GM23338 (cell line): ENCODE results near the gene CASP2.

Experiments
- CREB1 ChIP-seq: fragments of 250-450 bp; sonication (Bioruptor Pico); IDR thresholded peaks from 2 replicates; pipeline ENCODE4 v1.5.0; 2020; ENCODE audit warnings: low read depth, mild to moderate bottlenecking, moderate library complexity
- EZH2 ChIP-seq: fragments of 200-600 bp; sonication (generic); IDR thresholded peaks from one replicate; pipeline ENCODE4 v1.8.0; 2017; ENCODE audit warnings: antibody characterized with exemption, mild to moderate bottlenecking, low read depth; ENCODE audit not compliant: unreplicated experiment
- EZH2phosphoT487 ChIP-seq: fragments of 200-600 bp; sonication (generic); IDR thresholded peaks from one replicate; pipeline ENCODE4 v1.8.1; 2018; ENCODE audit warnings: antibody characterized with exemption; ENCODE audit not compliant: unreplicated experiment
- POLR2AphosphoS5 ChIP-seq: IDR thresholded peaks from 2 replicates; pipeline ENCODE4 v1.6.1; 2016; ENCODE audit warnings: antibody characterized with exemption, low read depth
- STAT1 ChIP-seq: IDR thresholded peaks from one replicate; pipeline ENCODE4 v1.6.1; 2016; ENCODE audit warnings: antibody characterized with exemption; ENCODE audit not compliant: unreplicated experiment
- ZNF114 ChIP-seq: fragments of 250-450 bp; sonication (Bioruptor Pico); IDR thresholded peaks from 2 replicates; pipeline ENCODE4 v1.5.0; 2020; ENCODE audit warnings: mild to moderate bottlenecking, moderate library complexity
- TF ChIP-seq, protein P1 (sequence below), 2 experiments: fragments of 200-600 bp in 1 of 2; sonication (generic) in 1 of 2; conservative IDR thresholded peaks; 2 replicates each; pipeline versions ENCODE4 v1.5.1 to v1.6.1; 2016 to 2017; ENCODE audit warnings: antibody characterized with exemption in 2 of 2, low read depth in 2 of 2, mild to moderate bottlenecking in 2 of 2, moderate library complexity in 1 of 2
- TF ChIP-seq, protein P2 (sequence below): IDR thresholded peaks from one replicate; pipeline ENCODE4 v1.6.1; 2018; ENCODE audit warnings: antibody characterized with exemption; ENCODE audit not compliant: unreplicated experiment
- TF ChIP-seq, protein P3 (sequence below): IDR thresholded peaks from 2 replicates; pipeline ENCODE4 v1.6.1; 2016; ENCODE audit warnings: antibody characterized with exemption

DNA sequence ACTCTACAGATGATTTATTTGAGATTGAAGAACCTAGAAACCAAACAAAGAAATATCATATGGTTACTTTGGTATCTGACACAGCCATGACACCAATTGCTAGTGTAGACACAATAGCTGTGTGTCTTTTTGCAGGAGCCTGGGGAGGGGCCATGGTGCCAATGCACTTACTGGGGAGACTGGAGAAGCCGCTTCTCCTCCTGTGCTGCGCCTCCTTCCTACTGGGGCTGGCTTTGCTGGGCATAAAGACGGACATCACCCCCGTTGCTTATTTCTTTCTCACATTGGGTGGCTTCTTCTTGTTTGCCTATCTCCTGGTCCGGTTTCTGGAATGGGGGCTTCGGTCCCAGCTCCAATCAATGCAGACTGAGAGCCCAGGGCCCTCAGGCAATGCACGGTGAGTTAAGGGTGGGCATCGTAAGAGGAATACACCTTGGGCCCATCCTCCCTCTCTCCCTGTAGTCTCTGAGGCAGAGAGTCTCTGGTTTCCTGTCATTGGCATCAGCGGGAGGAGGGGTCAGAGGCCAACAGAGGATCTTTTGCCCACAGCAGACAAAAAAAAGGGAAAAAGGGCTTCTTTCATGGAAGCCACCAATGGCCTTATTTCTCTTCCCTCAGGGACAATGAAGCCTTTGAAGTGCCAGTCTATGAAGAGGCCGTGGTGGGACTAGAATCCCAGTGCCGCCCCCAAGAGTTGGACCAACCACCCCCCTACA lies 2.2 kb upstream of the CASP2 start:
- TF ChIP-seq POLR2AphosphoS5: no peak
- TF ChIP-seq, protein P1, sequence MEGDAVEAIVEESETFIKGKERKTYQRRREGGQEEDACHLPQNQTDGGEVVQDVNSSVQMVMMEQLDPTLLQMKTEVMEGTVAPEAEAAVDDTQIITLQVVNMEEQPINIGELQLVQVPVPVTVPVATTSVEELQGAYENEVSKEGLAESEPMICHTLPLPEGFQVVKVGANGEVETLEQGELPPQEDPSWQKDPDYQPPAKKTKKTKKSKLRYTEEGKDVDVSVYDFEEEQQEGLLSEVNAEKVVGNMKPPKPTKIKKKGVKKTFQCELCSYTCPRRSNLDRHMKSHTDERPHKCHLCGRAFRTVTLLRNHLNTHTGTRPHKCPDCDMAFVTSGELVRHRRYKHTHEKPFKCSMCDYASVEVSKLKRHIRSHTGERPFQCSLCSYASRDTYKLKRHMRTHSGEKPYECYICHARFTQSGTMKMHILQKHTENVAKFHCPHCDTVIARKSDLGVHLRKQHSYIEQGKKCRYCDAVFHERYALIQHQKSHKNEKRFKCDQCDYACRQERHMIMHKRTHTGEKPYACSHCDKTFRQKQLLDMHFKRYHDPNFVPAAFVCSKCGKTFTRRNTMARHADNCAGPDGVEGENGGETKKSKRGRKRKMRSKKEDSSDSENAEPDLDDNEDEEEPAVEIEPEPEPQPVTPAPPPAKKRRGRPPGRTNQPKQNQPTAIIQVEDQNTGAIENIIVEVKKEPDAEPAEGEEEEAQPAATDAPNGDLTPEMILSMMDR (conservative IDR thresholded peaks at IDR 0.05; ENCODE audit: low read depth in 2 of 2): no peak
- TF ChIP-seq EZH2phosphoT487: no peak
- no peak for TF ChIP-seq EZH2
- no peak for TF ChIP-seq STAT1
- TF ChIP-seq, protein P2, sequence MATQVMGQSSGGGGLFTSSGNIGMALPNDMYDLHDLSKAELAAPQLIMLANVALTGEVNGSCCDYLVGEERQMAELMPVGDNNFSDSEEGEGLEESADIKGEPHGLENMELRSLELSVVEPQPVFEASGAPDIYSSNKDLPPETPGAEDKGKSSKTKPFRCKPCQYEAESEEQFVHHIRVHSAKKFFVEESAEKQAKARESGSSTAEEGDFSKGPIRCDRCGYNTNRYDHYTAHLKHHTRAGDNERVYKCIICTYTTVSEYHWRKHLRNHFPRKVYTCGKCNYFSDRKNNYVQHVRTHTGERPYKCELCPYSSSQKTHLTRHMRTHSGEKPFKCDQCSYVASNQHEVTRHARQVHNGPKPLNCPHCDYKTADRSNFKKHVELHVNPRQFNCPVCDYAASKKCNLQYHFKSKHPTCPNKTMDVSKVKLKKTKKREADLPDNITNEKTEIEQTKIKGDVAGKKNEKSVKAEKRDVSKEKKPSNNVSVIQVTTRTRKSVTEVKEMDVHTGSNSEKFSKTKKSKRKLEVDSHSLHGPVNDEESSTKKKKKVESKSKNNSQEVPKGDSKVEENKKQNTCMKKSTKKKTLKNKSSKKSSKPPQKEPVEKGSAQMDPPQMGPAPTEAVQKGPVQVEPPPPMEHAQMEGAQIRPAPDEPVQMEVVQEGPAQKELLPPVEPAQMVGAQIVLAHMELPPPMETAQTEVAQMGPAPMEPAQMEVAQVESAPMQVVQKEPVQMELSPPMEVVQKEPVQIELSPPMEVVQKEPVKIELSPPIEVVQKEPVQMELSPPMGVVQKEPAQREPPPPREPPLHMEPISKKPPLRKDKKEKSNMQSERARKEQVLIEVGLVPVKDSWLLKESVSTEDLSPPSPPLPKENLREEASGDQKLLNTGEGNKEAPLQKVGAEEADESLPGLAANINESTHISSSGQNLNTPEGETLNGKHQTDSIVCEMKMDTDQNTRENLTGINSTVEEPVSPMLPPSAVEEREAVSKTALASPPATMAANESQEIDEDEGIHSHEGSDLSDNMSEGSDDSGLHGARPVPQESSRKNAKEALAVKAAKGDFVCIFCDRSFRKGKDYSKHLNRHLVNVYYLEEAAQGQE: no peak
- no peak for TF ChIP-seq CREB1 (CRISPR knock-in tag)
- TF ChIP-seq, protein P3, sequence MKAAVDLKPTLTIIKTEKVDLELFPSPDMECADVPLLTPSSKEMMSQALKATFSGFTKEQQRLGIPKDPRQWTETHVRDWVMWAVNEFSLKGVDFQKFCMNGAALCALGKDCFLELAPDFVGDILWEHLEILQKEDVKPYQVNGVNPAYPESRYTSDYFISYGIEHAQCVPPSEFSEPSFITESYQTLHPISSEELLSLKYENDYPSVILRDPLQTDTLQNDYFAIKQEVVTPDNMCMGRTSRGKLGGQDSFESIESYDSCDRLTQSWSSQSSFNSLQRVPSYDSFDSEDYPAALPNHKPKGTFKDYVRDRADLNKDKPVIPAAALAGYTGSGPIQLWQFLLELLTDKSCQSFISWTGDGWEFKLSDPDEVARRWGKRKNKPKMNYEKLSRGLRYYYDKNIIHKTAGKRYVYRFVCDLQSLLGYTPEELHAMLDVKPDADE: no peak
- TF ChIP-seq ZNF114 (CRISPR knock-in tag): no peak
